GM18870 (cell line): Measurements from ENCODE around the gene PRSS53.

Source experiments
- ATAC-seq: cut with Tn5 transposase; IDR thresholded peaks from one replicate; pipeline ENCODE4 v1.9.1; 2021; ENCODE audit warnings: moderate library complexity; ENCODE audit not compliant: unreplicated experiment

The PRSS53 gene

DNA sequence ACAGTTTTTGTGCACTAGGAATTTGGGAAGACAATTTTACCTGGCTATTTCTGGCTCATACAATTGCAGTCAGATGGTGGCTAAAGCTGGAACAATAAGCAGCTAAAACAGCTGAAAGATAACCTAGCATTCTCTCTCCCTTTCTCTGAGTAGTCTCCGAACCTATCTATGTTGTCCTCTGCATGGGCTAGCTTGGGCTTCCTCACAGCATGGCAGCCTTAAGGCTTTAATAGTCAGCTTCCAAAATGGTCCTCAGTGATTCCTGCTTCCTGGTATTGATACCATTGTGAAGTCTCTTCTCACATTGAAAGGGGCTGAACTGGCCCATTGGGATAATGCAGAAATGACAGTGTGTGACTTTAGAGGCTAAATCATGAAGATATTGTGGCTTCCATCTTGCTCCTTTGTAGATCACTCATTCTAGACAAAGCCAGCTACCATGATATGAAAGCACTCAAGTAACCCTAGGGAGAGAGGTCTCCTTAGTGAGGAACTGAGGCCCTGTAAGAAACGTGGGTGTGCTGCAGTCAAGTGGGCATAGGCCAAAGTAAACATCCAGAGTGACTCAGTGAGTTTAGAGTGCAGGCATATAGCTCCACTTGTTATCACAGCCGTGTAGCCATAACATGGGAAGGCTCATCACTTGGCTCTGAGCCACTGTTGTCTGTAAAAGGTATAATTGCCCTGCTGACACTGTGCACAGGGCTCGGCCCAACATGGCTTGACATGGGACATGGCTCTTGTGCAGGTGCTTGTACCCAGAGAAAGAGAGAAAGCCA is 11.3 kb upstream of the PRSS53 start:
- ATAC-seq = no peak

DNA sequence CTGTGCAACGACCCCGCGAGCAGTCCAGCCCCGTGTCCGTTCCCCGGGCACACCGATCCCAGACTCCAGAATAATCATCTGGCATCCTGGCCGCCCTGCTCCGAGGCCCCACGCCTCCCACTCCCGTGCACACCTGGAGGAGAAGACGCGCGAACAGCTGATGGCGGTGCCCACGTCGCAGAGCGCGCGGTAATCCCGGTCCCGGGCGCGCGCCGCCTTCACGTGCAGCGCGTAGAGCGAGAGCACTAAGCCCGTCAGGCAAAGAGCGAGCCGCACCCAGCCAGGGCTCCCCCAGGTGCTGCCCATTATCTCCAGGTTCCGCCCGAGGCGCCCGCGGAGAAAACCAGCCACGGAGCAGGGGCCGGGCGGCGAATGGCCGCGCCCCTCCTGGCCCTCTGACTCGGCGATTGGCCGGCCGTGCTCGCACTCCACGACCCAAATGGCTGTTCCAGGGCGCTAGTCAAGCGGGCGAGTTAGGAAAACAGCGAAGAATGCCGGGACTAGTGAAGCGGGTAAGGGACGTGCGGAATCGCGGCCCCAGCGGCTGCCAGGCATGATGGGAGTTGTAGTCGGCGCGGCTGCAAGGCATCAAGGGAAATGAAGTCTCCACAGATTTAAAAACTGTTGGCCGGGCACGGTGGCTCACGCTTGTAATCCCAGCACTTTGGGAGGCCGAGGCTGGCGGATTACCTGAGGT is 5.8 kb upstream of the PRSS53 start, which contains the start of gene VKORC1:
Gene VKORC1, minus strand, starts transcription at position 374 of the 697 bp plus-strand sequence. Its CDS starts 68 bp downstream, at position 306.
- ATAC-seq = peak; percentile 78

DNA sequence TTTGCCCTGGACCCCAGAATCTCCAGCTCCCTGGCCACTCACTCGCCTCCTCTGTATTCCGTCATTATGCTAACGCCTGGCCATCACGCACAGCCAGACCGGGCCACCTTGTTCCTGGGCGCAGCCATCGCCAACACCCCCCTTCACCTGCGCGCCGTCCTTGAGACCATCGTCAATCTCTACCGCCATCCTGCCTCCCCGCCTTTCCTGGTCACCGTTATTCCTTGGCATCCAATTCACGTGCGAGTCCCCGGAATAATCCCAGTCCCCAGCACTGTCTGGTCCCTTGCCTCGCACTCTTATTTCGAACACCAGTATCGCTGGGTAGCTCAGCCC is 5.3 kb upstream of the PRSS53 start:
- no peak for ATAC-seq

DNA sequence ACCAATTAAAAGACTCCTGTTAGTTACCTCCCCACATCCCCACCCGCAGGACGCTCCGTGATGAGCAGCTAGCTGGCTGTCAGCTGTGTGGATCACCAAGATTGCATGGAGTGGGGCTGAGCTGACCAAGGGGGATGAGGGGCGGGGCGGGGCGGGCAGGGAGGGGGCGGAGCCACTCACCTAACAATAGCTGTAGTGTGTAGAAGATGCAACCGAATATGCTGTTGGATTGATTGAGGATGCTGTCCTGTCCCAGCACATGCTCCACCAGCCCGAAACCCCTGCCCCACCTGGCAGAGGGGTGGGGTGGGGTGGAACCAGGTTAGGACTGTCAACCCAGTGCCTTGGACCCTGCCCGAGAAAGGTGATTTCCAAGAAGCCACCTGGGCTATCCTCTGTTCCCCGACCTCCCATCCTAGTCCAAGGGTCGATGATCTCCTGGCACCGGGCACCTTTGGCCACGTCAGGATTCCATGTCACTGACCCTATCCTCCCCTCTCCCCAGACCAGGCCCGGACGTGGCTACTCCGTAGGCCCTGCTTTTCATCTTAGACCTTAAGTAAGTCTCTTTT is 4.5 kb upstream of the PRSS53 start:
- ATAC-seq = no peak

DNA sequence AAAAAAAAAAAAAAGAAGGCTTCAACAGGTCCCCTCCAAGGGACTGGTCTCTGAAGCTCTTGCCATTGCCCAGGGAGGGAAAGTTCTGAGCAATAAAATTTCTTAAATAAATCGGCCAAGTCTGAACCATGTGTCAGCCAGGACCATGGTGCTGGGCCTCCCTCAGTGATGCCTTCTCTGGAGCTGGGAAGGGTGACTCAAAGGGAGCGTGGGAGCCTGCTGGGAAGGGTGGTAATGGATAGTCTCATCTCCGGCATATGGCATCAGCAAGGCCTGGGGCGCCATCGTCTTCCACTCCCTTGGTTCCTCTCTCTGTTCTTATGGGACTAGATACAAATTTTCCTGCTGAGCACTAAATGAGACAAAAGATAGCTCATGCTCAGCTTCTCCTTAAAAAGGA is 3.6 kb upstream of the PRSS53 start:
- no peak for ATAC-seq

DNA sequence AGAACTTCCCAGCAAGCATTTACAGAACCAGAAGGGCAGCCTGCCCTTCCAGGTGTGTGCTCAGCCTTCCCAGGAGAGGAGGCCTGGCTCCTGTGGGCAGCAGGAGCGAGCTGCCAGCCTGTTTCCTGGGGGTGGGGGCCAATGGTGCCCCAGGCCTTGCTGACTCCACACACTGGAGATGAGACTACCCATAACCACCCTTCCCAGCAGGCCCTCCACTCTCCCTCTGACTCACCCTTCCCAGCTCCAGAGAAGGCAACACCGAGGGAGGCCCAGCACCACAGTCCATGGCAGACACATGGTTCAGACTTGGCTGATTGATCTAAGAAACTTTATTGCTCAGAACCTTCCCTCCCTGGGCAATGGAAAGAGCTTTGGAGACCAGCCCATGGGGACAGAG is 1.8 kb upstream of the PRSS53 start:
- no peak for ATAC-seq

DNA sequence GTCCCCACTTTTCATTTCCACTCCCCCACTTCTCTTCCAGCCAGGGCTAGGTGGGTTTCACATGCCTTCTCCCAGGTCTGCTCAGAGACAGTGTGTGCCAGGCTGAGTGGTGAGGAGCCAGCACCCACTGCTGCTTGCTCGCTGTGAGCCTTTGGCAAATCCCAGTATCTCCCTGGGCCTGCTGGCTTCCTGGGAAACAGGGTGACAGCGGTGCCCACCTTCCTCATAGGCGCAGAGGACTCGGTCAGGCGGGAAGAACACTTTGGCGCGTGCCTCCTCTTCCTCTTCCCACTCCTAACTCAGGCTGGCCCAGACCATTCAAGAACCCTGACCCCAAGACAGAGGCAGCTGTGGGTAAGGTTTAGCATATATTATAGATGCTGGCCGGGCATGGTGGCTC is 456 bp upstream of the PRSS53 start:
- ATAC-seq = no peak

DNA sequence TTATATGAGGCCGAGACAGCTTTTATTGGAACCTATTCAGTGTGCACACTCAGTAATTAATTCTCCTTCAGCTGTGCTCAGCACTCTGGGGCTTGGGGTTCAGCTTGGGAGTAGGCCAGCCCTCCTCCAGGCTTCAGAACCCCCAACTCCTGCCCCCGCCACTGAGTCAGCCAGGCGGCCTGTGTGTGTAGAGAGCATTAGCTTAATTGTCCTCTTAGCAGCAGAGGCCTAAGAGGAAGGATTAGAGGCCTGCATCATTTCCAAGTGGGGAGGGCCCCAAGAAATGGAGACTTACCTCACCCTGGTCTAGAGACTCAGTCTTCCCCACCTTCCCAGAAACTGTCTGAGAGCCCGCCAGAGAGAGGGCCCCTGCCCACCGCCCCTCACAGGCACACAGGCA is 772 bp downstream of the PRSS53 start:
- ATAC-seq = no peak

DNA sequence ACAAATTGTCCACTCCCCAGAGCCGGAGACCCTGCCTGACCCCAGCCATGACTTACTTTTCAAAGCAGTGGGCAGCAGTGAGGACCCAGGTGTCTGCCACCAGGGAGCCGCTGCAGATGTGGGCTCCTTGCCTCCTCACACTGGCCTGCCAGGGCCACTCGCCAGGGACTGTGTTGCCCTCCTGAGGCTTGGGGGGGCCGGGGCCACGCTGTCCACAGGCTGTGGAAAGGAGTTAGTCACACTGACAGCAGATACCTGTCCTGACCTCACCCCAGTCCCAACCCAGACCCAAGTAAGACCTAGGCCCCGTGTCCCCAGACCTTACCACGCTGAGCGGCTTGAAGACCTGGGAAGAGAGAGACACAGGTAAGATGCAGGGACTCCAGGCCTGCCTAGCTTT is 1.3 kb downstream of the PRSS53 start:
- no peak for ATAC-seq

DNA sequence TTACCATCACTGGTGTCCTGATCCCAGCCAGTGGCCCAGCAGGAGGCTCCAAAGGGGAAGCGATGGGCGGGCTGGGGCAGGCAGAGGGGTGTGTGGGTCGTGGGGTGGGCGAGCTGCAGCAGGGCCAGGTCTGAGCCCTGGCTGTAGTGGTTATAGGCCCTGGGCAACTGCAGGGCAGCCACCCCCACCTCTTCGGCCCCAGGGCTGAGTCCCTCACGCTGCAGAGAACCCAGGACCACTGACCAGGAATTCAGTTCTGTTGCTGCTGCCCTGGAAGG is 2.2 kb downstream of the PRSS53 start:
- ATAC-seq = no peak

DNA sequence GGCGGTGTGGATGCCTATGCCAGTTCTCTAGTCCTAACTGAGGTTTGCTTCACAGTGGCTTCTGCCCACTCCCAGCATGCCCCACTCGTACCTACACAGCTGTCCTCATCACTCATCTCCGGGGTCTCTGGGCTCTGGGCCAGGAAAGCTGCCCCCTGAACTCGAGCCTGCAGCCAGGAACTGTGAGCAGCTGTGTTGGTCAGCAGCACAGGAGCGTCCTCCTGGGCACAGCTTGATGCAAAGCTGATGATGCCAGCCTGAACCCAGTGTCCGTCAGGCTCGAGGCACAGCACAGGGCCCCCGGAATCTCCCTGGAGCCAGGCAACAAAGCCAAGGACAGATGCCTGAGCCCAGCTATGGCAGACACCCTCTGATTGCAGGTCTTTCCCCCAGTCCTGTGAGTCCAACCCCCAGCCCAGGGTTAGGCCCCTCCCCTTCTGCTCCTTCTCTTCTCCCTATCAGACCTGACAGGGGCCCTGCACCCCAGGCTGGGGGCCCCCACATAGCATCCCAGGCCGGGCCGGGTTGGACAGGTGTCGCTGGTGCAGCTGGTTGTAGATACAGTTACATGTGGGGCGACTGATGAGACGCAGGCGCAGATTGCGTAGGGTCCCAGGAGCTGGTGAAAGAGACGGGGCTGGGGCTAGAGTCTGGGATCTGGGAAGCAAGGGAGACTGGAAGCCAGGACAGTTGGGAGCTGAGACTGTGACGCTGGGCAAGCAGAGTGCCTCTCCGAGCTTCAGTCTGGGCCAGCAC is 2.7 kb downstream of the PRSS53 start:
- ATAC-seq = no peak

DNA sequence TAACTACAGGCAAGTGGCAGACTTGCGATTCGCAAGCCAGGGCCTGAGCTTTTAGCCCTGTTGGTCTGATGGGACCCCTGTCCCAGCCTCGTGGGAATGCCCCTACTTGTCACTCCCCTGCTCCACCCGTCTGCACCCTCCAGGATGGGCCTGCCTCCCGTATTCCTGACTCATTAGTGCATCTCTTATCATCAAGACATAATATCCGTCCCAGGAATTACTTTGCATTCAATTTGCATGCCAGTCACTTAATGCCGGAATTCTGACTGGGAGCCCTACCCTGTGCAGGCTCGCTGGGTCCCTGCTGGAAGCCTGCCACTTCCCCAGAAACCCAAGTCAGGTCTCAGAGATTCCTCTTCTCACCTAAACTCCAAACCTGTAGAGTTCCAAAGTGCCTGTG is 3.3 kb downstream of the PRSS53 start:
- ATAC-seq = no peak

DNA sequence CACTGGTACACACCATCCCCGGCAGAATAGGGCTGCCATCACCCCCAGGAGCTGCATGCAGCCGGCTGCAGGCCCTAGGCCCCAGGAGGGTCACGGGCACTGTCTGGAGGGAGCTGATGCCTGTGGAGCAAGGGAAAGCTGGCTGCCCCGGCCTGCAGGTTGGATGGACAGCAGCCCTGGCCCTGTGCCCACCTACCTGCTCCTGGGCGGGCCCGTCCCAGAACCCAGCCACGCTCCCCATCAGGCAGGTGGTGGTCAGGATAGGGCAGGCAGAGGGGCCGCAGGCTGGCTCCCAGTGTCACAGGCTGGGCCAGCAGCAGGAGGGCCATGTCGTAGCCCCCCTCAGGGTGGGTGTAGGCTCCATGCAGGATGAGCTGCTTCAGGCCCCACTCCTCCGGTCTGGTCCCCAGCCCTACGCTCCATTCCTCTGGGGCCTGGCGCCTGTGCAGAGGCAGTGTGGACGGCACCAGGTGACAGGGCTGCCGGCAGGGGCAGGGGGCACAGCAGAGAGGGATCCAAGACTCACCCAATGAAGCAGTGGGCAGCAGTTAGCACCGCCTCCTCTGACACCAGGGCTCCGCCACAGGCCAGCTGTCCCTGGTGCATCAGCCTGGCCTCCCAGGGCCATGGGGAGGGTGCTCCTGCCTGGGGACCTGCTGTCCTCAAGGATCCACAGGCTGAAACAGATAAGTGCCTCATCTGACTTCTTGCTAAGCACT is 4.0 kb downstream of the PRSS53 start:
- ATAC-seq = no peak

DNA sequence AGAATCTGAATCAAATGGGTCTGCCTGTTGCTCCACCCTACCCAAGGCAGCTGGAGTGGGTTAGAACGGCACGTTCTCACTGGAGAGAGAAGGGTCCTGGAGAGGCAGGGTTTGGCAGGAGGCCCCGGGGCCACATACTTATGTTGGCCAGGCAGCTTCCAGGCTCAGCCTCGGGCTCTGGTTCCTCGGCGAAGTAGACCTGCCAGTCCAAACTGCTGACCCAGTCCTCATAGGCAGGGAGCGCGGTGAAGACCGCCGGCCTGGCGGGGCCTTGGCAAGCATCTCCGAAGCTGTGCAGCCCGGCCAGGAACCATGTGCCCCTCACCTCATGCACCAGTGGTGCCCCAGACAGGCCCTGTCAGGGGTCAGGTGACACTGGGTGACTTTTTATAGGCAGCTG is 4.8 kb downstream of the PRSS53 start:
- no peak for ATAC-seq

DNA sequence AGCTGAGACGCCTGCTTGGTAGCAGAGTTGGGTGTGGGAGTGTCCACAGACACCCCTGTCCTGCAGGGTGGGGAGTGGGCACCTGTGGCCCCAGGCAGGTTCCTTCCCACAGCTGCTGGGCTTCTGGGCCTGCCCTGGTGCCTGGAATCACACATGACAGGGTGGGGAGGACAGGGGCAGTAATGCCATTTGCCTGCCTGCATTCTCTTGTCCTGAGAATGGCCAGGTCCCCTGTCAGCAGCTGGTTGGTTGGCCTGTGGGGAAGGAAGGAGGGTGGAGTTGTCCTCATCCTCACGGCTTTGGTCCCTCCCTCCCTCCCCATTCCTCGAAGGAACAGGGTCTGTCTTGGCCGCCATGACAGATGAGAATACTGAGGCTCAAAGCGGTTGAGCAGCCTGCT is 5.2 kb downstream of the PRSS53 start:
- ATAC-seq = no peak

DNA sequence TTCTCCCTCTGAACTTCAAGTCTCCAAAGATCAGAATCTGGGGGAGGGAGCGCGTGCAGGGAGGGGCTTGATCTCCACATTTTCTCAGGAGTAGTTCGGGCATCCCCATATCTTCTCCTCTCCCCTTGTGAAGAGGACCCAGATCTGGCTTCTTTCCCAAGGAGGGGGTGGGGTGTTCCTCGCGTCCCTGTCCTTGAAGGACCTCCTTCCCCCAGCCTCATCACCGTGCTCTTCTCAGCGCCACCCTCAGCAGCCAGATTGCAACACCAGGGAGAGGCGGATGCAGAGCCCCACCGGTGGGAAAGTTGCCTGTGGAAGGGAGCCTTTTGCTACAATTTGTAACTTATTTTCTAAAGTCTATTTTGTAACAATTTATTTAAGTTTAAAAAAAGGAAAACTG is 5.7 kb downstream of the PRSS53 start:
- ATAC-seq = no peak

DNA sequence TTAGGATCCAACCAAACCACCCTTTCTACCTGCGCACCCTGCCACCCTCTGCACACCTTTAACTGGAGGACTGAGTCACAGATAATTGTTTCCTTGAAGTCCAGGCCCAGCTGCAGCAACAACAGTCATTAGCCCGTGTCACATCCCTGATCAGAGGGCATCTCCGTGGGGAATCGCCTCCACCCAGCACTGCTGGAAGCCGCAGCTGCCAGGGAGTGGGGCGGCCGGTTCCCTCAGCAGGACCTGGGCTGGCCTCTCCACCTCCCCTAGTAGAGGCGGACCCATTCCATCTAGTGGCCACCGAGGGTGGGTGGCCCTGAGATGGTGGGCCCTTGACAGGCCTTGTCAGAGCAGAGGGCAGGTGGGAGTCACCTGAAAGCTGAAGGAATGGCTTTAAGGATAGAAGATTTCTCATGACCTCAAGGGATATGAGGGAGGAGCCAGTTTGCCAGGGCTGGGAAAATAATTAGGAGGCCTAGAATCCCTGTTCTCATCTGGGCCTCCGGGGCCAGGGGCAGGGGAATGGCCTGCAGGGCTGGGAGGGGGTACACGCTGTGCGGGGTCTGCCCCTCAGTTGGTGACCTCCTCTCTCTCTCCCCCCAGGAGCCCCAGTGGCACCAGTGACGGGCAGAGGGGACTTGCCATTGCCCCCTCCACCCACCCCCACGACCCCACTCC is 6.2 kb downstream of the PRSS53 start:
- ATAC-seq = no peak

DNA sequence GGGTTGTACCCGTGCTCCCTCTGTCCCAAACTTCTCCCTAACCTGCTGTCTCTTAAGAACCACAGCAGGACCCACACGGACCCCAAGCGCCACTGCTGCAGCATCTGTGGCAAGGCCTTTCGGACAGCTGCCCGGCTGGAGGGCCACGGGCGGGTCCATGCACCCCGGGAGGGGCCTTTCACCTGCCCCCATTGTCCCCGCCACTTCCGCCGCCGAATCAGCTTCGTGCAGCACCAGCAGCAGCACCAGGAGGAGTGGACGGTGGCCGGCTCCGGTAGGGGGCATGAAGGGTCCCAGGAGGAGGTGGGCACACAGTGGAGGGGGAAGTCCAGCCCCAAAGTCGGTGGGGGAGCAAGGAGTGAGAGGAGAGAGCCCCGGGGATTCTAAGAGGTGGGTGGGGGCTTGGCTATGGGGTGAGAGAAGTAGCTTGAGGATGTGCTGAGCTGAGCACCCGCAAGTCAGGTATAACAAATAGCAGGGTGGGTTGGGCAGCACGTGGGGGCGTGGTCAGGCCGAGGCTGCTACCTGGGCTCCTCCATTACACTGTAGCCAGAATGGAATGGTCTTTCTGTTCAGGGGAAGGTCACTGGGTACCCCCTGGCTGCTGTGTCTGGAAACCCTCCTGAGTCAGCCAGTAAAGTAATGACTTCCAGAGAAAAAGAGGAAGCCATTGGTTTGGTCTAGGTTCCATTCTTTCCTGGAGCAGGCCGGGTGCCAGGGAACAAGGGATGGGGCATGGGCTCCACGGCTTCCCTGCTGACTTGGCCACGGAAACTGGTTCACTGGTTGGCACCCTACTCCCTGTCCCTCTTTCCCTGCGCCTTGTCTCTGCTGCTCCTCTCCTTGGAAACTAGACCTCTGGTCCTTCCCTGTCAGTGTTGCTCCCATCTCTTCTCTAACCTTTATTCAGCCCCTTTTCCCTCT is 7.1 kb downstream of the PRSS53 start:
- ATAC-seq = no peak

DNA sequence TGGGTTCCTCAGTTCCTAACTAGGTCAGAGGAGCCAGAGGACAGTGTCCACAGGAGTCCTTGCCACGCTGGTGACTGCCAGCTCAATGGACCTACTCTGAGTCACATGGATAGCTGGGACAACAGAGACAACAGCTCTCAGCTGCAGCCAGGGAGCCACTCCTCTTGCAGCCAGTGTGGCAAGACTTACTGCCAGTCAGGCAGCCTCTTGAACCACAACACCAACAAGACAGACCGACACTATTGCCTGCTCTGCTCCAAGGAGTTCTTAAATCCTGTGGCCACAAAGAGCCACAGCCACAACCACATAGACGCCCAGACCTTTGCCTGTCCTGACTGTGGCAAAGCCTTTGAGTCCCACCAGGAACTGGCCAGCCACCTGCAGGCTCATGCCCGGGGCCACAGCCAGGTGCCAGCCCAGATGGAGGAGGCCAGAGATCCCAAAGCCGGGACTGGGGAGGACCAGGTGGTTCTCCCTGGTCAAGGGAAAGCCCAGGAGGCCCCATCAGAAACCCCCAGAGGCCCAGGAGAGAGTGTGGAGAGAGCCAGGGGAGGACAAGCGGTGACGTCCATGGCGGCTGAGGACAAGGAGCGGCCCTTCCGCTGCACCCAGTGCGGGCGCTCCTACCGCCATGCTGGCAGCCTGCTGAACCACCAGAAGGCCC is 7.9 kb downstream of the PRSS53 start:
- ATAC-seq = no peak
